Fibroblast of skin of right biceps (primary cell): ENCODE measurements around the gene POLR2B.
"Not testable (repeated sequence)": the region's sequence is repeated elsewhere in the genome, so short reads cannot be mapped to it uniquely, and the experiment has no call there.

Source experiments
- DNase-seq: peaks from one replicate; pipeline ENCODE4 v3.0.0-alpha.2; 2013

The POLR2B gene

DNA sequence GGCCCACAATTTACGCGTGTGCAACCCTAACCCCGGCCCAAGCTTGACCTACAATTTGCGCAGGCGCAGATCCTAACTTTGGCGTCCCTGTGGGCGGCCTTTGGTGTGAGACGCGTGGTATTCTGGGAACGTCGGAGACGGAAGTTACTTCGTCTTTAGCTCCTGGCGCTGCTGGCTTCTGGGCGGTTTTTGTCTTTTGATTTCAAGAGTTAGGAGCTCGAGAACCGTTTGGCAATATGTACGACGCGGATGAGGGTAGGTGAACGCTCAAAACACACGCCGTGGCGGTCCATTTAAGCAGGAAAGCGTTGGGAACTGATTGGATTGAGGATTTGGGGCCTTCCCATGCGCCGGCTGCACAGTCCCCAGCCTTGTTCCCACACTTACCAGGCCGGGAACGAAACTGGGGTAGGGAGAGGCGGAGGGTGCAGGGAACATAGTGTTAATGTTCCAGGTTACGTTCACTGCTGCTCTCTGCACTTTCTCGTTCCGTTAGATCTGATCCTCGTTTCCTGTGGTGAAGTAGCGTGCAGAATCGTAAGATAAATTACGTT lies at the start of gene POLR2B:
POLR2B (plus strand) TSS at position 147 of the 554 bp plus-strand sequence; CDS start at position 237, 90 bp downstream.
- DNase-seq, result peak; percentile 93

DNA sequence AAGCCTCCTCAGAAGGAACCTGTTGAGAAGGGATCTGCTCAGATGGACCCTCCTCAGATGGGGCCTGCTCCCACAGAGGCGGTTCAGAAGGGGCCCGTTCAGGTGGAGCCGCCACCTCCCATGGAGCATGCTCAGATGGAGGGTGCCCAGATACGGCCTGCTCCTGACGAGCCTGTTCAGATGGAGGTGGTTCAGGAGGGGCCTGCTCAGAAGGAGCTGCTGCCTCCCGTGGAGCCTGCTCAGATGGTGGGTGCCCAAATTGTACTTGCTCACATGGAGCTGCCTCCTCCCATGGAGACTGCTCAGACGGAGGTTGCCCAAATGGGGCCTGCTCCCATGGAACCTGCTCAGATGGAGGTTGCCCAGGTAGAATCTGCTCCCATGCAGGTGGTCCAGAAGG lies 48.1 kb upstream of the POLR2B start:
- no peak for DNase-seq

DNA sequence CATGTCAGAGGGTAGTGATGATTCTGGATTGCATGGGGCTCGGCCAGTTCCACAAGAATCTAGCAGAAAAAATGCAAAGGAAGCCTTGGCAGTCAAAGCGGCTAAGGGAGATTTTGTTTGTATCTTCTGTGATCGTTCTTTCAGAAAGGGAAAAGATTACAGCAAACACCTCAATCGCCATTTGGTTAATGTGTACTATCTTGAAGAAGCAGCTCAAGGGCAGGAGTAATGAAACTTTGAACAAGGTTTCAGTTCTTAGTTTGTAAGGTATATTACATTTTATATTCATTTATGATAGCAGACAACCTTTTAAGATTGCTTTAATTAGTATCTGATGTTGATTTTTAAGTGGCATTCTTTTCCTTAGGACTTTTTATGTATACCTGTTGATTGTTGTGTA lies 46.8 kb upstream of the POLR2B start:
- no peak for DNase-seq

DNA sequence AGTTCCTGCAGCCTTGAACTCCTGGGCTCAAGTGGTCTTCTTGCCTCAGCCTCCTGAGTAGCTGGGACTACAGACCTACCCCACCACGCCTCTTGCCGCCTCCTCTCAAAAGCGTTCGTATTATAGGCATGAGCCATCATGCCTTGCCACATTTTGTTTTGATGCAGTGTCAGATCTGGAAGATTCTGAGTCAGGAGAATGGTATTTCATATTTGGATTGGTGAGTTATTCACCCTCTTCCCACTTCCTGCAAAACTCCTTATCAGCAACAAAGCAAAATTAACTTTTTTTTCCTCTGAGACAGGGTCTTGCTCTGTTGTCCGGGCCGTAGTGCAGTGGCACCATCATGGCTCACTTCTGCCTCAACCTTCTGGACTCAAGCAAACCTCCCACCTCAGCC lies 41.4 kb upstream of the POLR2B start:
- peak; percentile 94 for DNase-seq

DNA sequence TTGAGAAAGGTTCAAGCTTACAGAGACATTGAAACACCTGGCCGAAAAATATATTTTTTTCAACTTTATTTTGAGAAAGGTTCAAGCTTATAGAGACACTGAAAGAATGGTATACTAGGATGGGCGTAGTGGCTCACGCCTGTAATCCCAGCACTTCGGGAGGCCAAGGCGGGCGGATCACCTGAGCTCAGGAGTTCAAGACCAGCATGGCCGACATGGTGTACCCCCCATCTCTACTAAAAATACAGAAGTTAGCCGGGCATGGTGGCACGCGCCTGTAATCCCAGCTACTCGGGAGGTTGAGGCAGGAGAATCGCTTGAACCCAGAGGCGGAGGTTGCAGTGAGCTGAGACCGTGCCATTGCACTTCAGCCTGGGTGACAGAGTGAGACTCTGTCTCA lies 38.9 kb upstream of the POLR2B start:
- DNase-seq, result not testable (repeated sequence)

DNA sequence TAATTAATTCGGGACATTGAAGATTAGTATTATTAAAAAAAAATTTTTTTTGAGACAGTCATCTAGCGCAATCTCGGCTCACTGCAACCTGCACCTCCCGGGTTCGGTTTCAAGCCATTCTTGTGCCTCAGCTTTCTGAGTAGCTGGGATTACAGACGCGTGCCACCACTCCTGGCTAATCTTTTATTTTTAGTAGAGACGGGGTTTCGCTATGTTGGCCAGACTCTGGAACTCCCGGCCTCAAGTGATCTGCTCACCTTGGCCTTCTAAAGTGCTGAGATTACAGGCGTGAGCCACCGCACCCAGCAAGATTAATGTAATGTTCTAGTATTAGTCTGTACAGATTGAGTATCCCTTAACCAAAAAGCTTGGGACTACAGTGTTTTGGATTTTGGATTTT lies 38.3 kb upstream of the POLR2B start:
- DNase-seq, result no peak

DNA sequence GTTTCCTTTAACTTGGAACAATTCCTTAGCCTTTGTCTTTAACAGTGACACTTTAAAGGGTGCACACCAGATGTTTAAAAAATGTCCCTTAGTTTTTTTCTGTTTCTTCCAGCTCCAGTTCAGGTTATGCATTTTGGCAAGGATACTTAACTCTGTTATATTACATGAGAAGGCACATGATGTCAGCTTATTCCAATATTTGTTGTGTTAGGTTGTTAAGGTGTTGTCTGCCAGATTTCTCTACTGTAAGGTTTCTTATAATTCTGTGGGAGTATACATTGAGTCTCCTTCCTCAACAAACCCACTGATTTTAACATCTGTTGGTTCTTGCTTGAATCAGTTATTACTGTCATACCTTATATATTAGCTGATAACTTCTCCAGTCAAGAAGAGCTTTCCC lies 37.7 kb upstream of the POLR2B start:
- no peak for DNase-seq

DNA sequence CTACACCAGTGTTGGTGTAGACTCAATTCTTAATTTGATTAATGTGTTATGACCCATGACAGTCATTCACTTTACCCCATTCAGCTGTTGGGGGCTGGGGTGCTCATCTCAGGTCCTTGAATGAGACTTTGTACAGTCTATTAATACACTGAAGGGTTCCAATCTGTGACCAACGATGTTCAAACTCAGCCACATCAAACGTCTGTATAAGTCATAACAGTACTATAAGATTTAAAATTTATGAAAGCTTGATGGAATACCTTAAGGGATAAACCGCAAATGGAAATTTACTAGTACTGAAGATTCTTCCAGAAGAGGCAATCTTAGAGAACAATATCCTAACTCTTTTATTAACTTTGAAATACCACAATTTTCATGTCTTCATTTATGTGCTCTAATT lies 37.3 kb upstream of the POLR2B start:
- no peak for DNase-seq

DNA sequence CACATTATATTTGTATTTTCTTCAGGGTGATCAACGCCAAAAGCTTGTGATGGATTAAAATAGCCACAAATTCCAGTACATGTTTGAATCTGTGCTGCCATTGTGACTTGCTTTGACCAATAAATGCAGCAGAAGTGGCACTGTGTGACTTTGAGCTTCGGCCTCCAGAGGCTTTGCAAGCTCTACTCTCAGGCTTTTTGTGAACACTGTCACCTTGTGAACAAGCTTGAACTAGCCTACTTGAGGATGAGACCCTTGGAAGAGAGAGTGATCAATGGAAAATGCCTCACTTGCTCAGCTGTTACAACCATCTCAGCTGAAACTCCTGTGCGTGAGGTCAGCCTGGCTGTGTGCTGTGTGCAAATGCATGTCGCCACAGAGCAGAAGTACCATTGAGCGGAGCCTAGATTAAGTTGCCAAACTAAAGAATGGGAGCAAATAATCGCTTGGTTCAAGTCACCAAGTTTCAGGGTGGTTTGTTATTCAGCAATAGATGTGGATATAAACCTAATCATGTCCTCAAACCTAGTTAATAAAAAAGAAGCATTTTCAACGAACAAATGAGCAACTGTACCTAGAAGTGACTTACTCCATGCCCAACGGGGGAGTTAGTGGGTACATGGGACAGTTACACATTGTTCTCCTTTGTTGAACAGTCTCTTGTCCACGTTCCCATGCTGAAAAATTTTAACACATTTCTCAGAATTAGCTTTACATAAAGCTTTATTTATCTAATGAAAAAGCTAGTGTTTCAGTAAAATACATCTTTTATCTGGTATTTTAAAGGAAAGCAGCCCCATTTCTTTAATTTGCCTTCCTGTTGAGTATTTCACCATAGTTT lies 24.8 kb upstream of the POLR2B start:
- DNase-seq, result no peak

DNA sequence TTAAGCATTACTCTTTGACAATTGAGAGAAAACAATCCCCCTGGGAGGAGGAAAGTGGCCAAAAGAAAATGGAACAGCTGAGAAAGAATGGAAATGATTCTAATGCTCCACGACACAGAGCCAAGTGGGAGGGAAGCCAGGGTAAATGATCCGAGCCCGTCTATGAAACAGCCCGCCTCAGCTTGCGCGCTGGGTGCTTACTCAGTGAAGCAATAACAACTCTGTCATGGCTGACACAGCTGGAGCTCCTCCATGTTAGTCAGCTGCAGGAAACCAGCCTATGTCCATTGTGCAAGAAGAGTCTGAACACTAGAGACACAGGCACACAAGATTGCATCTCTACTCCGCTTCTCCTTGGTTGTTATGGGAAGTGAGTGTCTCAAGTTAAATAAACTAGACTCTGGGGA lies 20.6 kb upstream of the POLR2B start:
- DNase-seq, result peak; percentile 95

DNA sequence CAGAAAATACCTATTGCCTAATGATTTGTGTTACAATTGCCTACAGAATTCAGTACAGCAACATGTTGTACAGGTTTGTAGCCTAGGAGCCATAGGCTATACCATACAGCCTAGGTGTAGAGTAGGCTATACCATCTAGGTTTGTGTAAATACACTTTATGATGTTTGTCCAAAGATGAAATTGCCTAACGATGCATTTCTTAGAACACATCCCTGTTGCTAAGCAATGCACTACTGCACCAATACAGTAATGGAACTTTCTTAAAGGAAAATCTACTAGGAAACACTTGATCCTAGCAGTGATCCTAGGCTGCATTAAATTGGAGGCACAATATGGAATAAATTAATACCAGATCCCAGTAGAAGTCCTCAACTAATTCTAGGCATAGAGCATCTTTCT lies 19.6 kb upstream of the POLR2B start:
- DNase-seq, result no peak

DNA sequence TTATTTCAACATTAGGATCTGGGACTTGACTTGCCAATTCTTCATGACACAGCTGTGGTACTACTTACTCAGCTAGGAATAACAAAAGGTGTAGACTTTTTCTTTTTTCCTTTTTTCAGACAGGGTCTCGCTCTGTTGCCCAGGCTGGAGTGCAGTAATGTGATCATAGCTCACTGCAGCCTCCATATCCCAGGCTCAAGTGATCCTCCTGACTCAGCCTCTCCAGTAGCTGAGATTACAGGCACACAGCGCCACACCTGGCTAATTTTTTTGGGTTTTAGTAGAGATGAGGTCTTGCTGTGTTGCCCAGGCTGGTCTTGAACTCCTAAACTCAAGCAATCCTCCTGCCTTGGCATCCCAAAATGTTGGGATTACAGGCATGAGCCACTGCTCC lies 17.6 kb upstream of the POLR2B start:
- DNase-seq, result no peak

DNA sequence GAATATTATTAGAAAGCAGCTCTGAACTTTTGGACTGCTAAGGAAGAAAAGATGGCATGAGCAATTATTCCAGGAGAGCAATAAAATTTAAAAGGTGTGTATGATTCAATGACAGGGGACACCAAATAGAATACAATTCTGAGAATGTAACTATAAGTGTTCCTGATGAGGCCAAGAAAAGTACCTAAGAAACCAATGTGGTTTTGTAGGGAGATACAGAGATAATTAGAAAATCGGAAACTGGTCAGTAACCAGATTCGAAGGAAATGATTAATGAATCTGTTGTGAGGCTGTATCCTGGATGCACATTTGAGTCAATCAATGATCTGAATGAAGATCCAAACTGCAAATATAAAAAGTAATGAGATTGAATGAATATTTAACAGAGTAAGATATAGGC lies 7.3 kb upstream of the POLR2B start:
- DNase-seq, result no peak

DNA sequence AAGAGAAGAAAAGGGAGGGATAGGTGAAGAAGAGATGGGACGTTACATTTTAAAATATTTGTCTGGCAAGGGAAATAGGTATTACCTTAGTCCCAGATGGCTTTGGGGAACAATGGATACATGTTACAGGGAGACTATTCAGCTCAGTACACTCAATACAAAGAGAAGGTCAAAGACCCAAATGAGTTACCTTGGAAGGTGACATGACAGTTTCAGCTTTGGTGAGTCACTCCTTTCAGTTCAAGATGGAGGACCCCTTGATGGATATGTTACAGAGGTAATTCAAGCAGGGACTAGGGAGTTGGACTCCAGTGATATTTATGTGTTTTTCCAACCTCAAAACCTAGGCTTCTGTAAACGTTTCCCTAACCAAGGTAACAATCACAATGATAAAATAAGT lies 6.3 kb upstream of the POLR2B start:
- no peak for DNase-seq

DNA sequence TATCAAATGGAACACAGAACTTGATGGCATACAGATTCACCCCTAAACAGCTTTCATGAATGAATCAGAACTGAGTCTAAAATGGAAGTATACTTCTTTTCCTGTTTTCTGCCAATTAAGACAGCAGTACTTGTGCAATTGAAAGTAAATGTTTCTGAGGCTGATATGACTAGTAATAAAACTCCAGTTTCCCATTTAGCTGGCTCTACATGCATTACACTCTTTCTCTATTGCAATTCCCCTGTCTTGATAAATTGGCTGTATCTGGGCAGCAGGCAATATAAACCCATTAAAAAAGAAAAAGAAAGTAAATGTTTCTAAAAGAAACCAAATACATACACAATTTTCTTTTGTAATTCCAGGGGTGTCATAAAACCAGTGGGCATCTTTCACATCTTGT lies 5.9 kb upstream of the POLR2B start:
- DNase-seq, result no peak

DNA sequence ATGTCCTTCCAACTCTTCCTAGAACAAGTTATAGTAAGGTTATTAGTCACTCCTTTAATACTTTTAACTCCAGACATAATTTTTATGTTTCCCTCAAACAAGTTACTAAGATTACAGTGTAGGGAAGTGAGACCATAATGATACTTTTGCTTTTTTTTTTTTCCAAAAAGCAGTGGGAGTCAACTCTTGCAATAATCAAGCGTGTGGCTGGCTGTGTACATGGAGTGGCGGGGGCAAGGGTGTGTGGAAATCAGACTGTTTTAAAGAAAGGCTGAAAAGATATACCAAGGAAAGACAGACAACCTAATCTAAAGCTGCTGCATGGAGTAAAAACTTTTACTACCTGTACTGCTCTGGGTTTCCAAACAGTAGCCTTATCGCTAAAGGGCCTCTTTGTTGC lies 5.4 kb upstream of the POLR2B start:
- no peak for DNase-seq

DNA sequence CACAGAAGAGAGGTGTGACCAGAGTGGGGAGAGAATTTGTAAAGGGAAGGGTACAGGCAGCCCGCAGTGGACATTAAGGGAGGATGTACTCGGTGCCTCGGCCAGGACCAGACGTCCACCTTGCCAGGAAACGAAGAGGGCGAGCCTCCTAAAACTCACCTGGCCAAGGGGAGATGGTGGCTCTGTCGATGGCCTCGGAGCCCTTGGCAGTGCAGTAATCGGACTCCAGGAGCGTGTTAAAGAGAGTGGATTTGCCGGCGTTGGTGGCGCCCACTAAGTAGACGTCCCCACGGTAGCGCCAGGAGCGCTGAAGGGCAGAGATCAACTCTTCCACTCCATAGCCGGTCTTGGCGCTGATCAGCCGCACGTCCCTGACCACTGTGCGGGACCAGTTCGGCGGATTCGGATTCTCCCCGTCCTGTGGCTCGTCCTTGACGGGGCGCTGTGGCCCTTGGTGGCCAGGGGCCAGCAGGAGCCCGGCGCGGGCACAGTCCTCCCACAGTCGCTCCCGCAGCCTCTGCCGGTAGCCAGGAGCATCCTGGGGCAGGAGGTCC lies 2.3 kb upstream of the POLR2B start:
- no peak for DNase-seq

DNA sequence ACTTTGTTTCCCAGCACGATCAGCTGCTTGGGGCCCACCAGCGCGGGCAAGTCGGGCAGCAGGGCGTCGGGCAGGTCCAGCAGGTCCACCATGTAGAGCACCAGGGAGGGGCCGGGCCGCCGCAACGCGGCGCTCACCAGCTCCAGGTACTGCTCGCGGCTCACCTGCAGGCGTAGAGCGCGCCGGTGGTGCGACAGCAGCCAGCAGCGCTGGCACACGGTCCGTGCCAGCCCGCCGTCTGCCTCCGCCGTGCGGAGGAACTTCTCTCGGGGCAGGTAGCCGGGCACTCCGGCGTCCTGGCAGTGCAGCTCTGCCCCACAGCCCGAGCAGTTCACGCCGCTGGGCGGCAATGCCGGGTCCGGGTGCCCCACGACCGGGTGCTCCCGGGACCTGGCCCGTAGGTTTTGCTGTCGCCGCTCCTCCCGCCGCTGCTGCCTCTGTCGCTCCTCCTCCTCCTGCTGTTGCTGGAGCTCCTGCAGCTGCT lies 1.8 kb upstream of the POLR2B start:
- no peak for DNase-seq

DNA sequence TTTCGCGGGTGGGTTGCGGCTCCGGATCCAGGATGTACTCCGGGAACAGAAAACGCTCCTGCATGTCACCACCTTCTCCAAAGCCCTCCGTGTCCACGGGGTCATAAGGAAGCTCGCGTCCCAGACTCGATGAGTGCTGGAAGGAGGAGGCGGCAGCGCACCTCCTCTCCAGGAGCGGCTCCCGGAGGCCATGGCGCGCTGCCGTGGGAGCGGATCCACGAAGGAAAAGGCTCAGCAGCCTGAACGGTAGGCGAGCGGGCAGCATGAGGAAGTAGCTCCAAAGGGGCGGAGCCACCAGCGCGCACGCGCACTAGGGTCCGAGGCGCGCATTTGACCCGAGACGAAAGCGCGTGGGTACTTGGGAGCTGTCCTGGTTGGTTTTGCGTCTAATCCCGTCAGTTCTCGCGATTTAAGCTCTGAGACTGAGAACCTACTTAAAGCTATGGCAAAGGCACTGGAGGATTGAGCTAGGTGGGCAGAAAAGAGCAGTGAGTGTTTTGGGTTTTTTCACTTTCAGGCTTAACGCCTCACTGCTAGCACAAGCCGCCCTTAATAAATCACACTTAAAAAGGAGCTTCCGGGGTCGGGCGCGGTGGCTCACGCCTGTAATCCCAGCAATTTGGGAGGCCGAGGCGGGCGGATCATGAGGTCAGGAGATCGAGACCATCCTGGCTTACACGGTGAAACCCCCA lies 1.2 kb upstream of the POLR2B start, which contains the start of gene NOA1:
NOA1 (minus strand) TSS at position 286 of the 692 bp plus-strand sequence; CDS start at position 265, 21 bp downstream.
- peak; percentile 99 for DNase-seq

DNA sequence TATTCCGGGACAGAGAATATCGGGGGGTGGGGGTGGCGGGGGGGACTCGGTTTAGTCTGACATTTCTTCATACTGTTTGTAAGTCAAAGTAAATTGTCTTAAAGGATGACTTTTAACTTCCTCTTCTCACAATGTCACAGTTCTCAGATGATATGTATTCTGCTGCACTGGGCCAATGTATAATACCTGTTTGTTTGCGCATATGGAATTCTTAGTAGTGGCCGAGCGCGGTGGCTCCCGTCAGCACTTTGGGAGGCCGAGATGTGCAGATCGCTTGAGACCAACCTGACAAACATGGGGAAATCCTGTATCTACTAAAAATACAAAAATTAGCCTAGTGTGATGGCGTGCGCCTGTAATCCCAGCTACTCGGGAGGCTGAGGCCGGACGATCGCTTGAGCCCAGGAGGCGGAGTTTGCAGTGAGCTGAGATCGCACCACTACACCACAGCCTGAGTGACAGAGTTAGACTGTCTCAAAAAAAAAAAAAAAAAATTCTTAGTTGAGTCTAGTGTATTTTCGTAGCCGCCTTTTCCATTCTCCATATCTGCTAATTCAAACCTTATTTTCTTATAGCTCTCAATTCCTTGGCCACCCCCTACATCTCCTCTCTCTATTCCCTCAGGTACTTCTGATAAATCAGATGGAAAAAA lies 851 bp downstream of the POLR2B start:
- DNase-seq, result peak; percentile 28

DNA sequence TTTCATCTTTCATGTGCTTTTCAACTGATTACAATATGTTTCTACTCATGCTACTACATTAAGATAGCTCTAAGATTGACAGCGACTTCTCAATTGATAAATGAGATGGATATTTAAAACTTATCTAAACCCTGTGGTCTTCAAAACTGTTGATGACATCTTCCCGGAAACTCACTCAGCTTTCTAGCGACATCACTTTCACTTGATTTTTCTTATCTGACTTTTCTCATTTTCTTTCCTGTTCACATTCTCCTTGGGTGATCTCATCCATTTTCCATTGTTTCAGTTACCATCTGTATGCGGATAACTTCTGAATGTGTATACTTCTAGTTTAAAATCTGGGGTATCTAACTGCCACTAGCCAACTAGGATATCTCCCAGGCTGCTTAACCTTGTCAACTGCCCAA lies 3.1 kb downstream of the POLR2B start:
- peak; percentile 31 for DNase-seq

DNA sequence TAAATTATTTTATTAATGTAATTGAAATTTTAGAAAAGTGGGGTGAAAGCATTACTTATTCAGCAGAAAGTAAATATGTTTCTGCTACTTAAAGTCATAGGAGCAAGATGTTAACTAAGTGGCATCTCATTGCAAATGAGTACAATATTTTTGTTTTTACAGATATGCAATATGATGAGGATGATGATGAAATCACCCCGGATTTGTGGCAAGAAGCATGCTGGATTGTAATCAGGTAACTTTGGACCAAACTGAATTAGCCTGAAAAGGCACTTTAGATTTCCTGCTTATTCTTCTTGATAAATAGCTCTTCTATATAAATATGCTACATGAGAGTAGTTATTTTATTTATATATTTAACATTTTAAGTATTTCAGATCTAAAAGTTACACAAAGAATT lies 7.5 kb downstream of the POLR2B start:
- DNase-seq, result no peak

DNA sequence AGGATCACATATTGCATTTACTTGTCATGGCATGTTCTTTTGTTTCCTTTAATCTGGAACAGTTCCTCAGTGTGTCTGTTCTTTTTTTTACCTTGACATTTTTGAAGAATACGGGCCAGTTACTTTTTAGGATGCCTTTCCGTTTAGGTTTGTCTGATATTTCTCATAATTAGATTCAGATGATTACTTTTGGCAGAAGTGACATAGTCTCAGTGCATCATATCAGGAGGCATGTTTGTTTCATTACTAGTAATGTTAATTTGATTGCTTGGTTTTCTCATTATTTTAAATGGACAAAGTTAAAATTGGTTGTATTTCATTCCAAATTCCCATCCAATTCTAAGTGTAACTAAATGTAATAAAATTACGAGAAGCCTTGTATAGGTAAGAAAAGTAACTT lies 8.3 kb downstream of the POLR2B start:
- DNase-seq, result no peak
